H1 (cell line): ENCODE results near the gene TMC3. TPM values are rescaled to one million over a fixed set of nuclear protein-coding genes. Genes with fewer than 3 reads are reported as not detected.

Experiments
- CTBP2 ChIP-seq: IDR thresholded peaks from 2 replicates; pipeline ENCODE4 v1.7.0; 2011; ENCODE audit warnings: borderline replicate concordance, mild to moderate bottlenecking, moderate library complexity, mixed read lengths, low read length; ENCODE audit not compliant: insufficient read depth, insufficient read length
- POLR2AphosphoS5 ChIP-seq: IDR thresholded peaks from 2 replicates; pipeline ENCODE4 v1.6.1; 2011; ENCODE audit warnings: low read depth, low read length
- RAD21 ChIP-seq, 2 experiments: IDR thresholded peaks in 1 of 2; conservative IDR thresholded peaks in 1 of 2; 2 replicates each; pipeline ENCODE4 v1.6.1; 2011; ENCODE audit warnings: low read depth in 2 of 2, low read length in 2 of 2, improper control_type of control experiment in 1 of 2, inconsistent platforms in 1 of 2, mild to moderate bottlenecking in 1 of 2, moderate library complexity in 1 of 2
- RBBP5 ChIP-seq: IDR thresholded peaks from 2 replicates; pipeline ENCODE4 v1.7.1; 2012; ENCODE audit warnings: low read depth, mild to moderate bottlenecking, inconsistent platforms, low read length, moderate library complexity, borderline replicate concordance
- SIN3A ChIP-seq, 2 experiments: IDR thresholded peaks in 1 of 2; conservative IDR thresholded peaks in 1 of 2; 2 replicates each; pipeline ENCODE4 v1.6.1; 2011 to 2012; ENCODE audit warnings: low read length in 2 of 2, improper control_type of control experiment in 1 of 2, low read depth in 1 of 2, mild to moderate bottlenecking in 1 of 2
- SIX5 ChIP-seq: IDR thresholded peaks from 2 replicates; pipeline ENCODE4 v1.6.1; 2011; ENCODE audit warnings: mild to moderate bottlenecking, low read depth, low read length
- SP1 ChIP-seq: IDR thresholded peaks from 2 replicates; pipeline ENCODE4 v1.6.1; 2011; ENCODE audit warnings: low read depth, low read length
- SP2 ChIP-seq: IDR thresholded peaks from 2 replicates; pipeline ENCODE4 v1.6.1; 2012; ENCODE audit warnings: mild to moderate bottlenecking, low read length, inconsistent platforms
- TAF1 ChIP-seq: IDR thresholded peaks from 2 replicates; pipeline ENCODE4 v1.6.1; 2011; ENCODE audit warnings: mild to moderate bottlenecking, low read depth, low read length
- TBP ChIP-seq: IDR thresholded peaks from 2 replicates; pipeline ENCODE4 v1.6.1; 2011; ENCODE audit warnings: low read depth, low read length, improper control_type of control experiment
- TCF12 ChIP-seq: IDR thresholded peaks from 2 replicates; pipeline ENCODE4 v1.6.1; 2011; ENCODE audit warnings: low read depth, mild to moderate bottlenecking, low read length
- polyA plus RNA-seq, 7 experiments: library from polyadenylated mRNA; depleted of rRNA in 3 of 7; stranded (reverse) in 5 of 7; unstranded in 2 of 7; fragments of >200 nt in 5 of 7; fragments of 200-250 nt in 2 of 7; gene quantifications; 1 replicate in 5 of 7; 2 replicates in 1 of 7; 4 replicates in 1 of 7; pipeline versions ENCODE4 v1.2.1 to v1.2.3, GENCODE V29; 2011 to 2013; ENCODE audit warnings: missing spikeins in 2 of 7, mixed read lengths in 2 of 7
- total RNA-seq: library from RNA; stranded (reverse); fragmentation: NEBNext Ultra II Directional; extraction: Animal tissue kit (Norgen Biotek cat#: 25700); gene quantifications from 2 replicates; pipeline ENCODE4 v1.2.1, GENCODE V29; 2021
- TF ChIP-seq, protein P1 (sequence below): fragments of 300-600 bp; sonication (generic); IDR thresholded peaks from 2 replicates; pipeline ENCODE4 v1.7.1; 2012; ENCODE audit warnings: low read length, moderate library complexity, mild to moderate bottlenecking, inconsistent platforms; ENCODE audit not compliant: insufficient replicate concordance

TMC3 gene
- total and polyA plus RNA-seq, 2 of the 8 experiments (the other 6 are each of a cell fraction or from before 2014, with no cell fraction given) = not detected

DNA sequence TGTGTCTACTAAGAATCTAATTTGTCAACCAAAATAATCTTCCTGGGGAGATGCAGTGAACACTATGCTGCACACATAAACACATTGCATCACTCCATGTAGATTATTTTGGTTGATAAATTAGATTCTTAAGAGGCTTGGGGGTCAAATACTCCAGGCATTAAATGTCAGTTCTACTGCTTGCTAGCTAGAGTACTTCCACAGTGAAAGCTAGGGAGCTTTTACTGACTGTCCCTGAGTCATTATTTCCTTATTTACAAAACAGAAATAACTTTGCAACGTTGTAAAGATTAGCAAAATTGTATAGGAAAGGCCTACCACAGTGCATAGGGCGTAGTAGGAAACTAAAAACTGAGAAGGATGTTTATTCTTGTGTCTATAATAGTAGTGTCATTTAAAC is 12.9 kb upstream of the TMC3 start (continued):
- TF ChIP-seq, protein P1, sequence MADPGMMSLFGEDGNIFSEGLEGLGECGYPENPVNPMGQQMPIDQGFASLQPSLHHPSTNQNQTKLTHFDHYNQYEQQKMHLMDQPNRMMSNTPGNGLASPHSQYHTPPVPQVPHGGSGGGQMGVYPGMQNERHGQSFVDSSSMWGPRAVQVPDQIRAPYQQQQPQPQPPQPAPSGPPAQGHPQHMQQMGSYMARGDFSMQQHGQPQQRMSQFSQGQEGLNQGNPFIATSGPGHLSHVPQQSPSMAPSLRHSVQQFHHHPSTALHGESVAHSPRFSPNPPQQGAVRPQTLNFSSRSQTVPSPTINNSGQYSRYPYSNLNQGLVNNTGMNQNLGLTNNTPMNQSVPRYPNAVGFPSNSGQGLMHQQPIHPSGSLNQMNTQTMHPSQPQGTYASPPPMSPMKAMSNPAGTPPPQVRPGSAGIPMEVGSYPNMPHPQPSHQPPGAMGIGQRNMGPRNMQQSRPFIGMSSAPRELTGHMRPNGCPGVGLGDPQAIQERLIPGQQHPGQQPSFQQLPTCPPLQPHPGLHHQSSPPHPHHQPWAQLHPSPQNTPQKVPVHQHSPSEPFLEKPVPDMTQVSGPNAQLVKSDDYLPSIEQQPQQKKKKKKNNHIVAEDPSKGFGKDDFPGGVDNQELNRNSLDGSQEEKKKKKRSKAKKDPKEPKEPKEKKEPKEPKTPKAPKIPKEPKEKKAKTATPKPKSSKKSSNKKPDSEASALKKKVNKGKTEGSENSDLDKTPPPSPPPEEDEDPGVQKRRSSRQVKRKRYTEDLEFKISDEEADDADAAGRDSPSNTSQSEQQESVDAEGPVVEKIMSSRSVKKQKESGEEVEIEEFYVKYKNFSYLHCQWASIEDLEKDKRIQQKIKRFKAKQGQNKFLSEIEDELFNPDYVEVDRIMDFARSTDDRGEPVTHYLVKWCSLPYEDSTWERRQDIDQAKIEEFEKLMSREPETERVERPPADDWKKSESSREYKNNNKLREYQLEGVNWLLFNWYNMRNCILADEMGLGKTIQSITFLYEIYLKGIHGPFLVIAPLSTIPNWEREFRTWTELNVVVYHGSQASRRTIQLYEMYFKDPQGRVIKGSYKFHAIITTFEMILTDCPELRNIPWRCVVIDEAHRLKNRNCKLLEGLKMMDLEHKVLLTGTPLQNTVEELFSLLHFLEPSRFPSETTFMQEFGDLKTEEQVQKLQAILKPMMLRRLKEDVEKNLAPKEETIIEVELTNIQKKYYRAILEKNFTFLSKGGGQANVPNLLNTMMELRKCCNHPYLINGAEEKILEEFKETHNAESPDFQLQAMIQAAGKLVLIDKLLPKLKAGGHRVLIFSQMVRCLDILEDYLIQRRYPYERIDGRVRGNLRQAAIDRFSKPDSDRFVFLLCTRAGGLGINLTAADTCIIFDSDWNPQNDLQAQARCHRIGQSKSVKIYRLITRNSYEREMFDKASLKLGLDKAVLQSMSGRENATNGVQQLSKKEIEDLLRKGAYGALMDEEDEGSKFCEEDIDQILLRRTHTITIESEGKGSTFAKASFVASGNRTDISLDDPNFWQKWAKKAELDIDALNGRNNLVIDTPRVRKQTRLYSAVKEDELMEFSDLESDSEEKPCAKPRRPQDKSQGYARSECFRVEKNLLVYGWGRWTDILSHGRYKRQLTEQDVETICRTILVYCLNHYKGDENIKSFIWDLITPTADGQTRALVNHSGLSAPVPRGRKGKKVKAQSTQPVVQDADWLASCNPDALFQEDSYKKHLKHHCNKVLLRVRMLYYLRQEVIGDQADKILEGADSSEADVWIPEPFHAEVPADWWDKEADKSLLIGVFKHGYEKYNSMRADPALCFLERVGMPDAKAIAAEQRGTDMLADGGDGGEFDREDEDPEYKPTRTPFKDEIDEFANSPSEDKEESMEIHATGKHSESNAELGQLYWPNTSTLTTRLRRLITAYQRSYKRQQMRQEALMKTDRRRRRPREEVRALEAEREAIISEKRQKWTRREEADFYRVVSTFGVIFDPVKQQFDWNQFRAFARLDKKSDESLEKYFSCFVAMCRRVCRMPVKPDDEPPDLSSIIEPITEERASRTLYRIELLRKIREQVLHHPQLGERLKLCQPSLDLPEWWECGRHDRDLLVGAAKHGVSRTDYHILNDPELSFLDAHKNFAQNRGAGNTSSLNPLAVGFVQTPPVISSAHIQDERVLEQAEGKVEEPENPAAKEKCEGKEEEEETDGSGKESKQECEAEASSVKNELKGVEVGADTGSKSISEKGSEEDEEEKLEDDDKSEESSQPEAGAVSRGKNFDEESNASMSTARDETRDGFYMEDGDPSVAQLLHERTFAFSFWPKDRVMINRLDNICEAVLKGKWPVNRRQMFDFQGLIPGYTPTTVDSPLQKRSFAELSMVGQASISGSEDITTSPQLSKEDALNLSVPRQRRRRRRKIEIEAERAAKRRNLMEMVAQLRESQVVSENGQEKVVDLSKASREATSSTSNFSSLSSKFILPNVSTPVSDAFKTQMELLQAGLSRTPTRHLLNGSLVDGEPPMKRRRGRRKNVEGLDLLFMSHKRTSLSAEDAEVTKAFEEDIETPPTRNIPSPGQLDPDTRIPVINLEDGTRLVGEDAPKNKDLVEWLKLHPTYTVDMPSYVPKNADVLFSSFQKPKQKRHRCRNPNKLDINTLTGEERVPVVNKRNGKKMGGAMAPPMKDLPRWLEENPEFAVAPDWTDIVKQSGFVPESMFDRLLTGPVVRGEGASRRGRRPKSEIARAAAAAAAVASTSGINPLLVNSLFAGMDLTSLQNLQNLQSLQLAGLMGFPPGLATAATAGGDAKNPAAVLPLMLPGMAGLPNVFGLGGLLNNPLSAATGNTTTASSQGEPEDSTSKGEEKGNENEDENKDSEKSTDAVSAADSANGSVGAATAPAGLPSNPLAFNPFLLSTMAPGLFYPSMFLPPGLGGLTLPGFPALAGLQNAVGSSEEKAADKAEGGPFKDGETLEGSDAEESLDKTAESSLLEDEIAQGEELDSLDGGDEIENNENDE = no peak
- TF ChIP-seq SP1 (no peak), POLR2AphosphoS5 (no peak), RAD21 (IDR thresholded peaks at IDR 0.05 in 1 of 2, conservative IDR thresholded peaks at IDR 0.05 in 1 of 2; ENCODE audit: low read depth in 2 of 2, low read length in 2 of 2) (no peak), CTBP2 (no peak), SIN3A (conservative IDR thresholded peaks at IDR 0.05 in 1 of 2, IDR thresholded peaks at IDR 0.05 in 1 of 2; ENCODE audit: low read depth in 1 of 2, low read length in 2 of 2) (no peak), TAF1 (no peak), TBP (no peak), TCF12 (no peak), SP2 (no peak), RBBP5 (no peak), SIX5 (no peak)
